HG03378 (cell line): ENCODE data around the gene PTP4A1.
"Not testable (repeated sequence)": the region's sequence is repeated elsewhere in the genome, so short reads cannot be mapped to it uniquely, and the experiment has no call there.

ENCODE experiments used
- ATAC-seq: cut with Tn5 transposase; IDR thresholded peaks from one replicate; pipeline ENCODE4 v1.9.1; 2021; ENCODE audit warnings: mild to moderate bottlenecking, moderate library complexity; ENCODE audit not compliant: unreplicated experiment

Gene PTP4A1

GRCh38 chr6:63581355-63582013, 9.2 kb downstream of the PTP4A1 start:
- ATAC-seq, result no peak

- no peak for ATAC-seq
Measured at GRCh38 chr6:63582579-63583231, 10.4 kb downstream of the PTP4A1 start.

GRCh38 chr6:63584125-63584514, 11.8 kb downstream of the PTP4A1 start:
- ATAC-seq, result no peak

GRCh38 chr6:63584566-63584965, 12.3 kb downstream of the PTP4A1 start:
- ATAC-seq, result no peak

- not testable (repeated sequence) for ATAC-seq
Measured at GRCh38 chr6:63585652-63586051, 13.4 kb downstream of the PTP4A1 start.

- no peak for ATAC-seq
Measured at GRCh38 chr6:63589952-63590411, 17.7 kb downstream of the PTP4A1 start.

GRCh38 chr6:63592886-63593285, 20.6 kb downstream of the PTP4A1 start:
- ATAC-seq, result no peak

- ATAC-seq, result no peak
Measured at GRCh38 chr6:63597141-63598048, 25.1 kb downstream of the PTP4A1 start.

- ATAC-seq, result peak; percentile 99
Measured at GRCh38 chr6:63598049-63599036, 26.1 kb downstream of the PTP4A1 start.

GRCh38 chr6:63599243-63599642, 27.0 kb downstream of the PTP4A1 start:
- ATAC-seq, result no peak

- no peak for ATAC-seq
Measured at GRCh38 chr6:63600136-63600535, 27.9 kb downstream of the PTP4A1 start.

- ATAC-seq, result no peak
Measured at GRCh38 chr6:63609231-63609630, 37.0 kb downstream of the PTP4A1 start.

- no peak for ATAC-seq
Measured at GRCh38 chr6:63610944-63611343, 38.7 kb downstream of the PTP4A1 start.

- ATAC-seq, result no peak
Measured at GRCh38 chr6:63611560-63611959, 39.3 kb downstream of the PTP4A1 start.

- no peak for ATAC-seq
Measured at GRCh38 chr6:63615590-63615989, 43.3 kb downstream of the PTP4A1 start.
